Hematopoietic multipotent progenitor cell treated with erythropoietin and hydrocortisone succinate and interleukin-3 and kit ligand, for 17 days (in vitro differentiated cells): Measurements from ENCODE around the gene RAB9A.
"Not testable (repeated sequence)": the region's sequence is repeated elsewhere in the genome, so short reads cannot be mapped to it uniquely, and the experiment has no call there.

Source experiments
- DNase-seq: peaks from one replicate; pipeline ENCODE4 v3.0.0-alpha.2; 2015; ENCODE audit warnings: low spot score

Gene RAB9A

DNA sequence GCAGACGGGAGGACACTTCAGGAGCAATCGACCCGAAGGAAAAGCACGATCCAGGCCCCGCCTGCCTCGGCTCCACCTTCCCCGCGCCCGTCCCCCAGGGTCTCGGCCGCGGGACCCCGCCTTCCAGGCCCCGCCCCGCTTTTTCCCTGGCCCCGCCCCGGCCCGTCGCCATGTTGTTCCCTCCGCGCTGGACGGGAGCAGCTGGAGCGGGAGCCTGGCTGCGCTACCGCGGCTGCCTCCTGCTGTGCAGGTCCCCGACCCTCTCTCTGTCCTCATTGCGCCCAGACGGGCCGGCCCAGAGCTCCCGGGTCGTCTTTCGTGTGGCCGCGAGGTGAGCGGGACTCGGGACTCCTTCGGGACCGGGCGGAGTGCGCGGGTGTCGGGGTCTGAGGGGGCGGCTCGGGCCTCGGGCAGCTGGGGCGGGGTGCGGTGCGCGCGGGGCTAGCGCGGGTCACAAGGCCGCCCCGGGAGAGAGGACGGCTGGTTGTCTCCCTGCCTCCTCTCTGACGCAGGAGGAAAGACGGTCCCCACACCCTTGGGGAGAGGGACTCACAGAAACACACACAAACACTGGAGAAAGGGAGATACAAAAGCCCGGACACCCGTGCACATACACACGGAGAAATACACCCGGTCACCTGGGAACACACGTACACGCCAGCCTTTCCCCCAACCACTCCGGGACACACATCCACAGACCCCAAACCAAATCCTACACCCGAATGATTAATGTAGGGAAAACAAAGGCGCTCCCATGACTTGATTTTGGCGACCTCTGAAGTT, at the start of gene RAB9A:
Gene RAB9A (plus strand): TSS at position 171 of the 783 bp plus-strand sequence. CDS start 19,619 bp downstream, outside the sequence.
- DNase-seq, result peak; percentile 80

DNA sequence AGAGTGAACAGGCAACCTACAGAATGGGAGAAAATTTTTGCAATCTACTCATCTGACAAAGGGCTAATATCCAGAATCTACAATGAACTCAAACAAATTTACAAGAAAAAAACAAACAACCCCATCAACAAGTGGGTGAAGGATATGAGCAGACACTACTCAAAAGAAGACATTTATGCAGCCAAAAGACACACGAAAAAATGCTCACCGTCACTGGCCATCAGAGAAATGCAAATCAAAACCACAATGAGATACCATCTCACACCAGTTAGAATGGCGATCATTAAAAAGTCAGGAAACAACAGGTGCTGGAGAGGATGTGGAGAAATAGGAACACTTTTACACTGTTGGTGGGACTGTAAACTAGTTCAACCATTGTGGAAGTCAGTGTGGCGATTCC, 47.2 kb upstream of the RAB9A start:
- DNase-seq, result not testable (repeated sequence)

DNA sequence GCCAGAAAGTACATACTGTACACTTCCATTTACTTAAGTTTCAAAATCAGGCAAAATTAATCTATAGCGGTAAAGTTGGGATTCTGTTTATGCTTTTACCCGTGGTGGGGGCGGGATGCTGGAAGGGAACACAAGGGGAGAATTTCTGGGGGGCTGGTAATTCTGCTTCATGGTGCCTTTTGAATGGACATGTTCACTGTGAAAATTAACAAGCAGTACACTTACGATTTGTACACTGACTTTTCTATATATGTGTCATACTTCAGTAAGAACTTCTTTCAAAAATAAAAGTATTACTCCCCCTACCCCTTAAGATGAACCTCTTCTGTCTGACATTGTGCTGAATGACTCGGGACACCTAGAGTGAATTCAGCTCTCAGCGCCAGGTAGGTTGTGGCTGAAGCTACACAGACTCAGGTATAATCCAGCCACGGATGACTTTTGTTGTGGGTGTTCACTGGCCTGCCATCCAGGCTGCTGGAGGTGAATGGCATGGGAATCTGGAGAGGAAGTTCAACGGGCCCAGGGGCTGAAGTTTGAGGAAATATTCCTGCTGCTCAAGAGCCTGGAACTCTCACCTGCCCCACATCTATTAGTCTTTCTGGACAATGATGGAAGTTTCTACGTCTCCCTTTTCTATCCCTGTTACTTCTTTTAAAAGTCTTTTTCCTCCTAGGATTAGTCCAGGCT, 43.3 kb upstream of the RAB9A start:
- DNase-seq, result no peak

DNA sequence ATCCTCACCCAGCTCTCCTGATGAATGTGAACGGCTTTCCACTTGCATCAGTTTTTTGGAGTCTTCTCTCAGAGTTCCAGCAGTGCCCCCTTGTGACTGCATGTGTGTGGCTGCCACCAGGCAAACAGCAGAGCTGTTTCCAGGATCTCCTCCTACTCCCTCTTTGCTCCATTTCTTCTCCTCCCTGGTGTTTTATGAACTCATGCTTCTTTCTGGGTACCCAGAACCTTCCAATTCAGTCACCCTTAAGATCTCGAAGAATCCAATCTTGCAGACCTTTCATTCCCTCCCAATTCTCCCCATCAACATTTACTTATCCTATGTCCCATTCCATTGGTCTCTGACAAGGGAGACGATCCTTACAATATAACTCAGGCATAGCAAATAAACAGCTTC, 42.8 kb upstream of the RAB9A start:
- DNase-seq, result peak; percentile 87

- DNase-seq, result peak; percentile 97
Measured at GRCh38 chrX:13647709-13648212, 41.2 kb upstream of the RAB9A start.

GRCh38 chrX:13648336-13648735, 40.6 kb upstream of the RAB9A start:
- peak; percentile 59 for DNase-seq

DNA sequence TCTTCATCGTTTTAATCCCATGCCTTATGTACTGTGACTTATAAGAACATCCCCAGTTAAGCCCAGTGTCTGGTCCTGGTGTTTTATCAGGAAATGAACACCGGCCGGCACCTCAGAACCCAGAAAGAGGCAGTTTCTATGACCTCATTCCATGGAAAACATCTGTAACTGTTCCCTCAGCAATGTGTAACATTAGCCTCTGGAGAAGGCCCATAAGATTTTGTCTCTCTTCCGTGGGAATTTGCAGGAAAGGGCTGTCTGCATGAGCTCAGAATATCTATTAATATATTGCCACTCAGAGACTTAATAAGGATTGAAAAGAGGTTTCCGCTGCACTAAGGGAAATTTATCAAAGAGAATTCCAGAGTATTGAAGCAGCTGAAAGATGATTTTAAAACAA, 39.1 kb upstream of the RAB9A start:
- DNase-seq, result no peak

DNA sequence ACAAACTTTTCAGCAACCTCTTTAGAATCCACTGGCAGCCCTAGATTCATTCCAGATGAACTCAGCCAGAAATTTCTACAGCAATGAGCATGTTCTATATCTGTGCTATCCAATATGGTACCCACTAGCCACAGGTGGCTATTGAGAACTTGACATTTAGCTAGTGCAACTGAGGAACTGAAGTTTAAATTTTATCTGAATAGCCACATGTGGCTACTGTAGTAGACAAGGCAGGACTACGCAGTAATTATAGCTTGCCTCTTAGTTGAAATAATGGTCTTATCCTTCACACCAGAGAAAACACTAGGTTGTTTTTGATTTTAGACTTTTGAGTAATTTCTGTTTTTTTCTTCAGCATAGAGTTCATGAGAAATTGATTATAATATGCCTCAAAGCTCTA, 38.6 kb upstream of the RAB9A start:
- DNase-seq, result peak; percentile 31

DNA sequence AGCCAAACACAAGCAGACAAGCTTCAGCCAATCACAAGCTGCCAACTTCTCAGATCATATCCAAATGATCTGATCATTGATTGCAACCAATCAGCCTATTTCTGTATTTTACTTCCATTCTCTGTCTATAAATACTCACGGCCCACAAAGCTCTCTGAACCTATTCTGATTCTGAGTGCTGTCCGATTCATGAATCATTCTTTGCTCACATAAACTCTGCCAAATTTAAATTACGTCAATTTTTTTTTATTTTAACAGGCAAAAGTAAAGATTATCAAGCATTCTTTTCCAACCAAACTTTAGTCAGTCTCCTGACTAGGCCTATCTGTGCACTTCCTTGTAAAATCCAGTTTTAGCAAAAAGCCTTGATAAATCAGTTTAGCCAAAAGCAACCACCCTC, 37.8 kb upstream of the RAB9A start:
- DNase-seq, result no peak

DNA sequence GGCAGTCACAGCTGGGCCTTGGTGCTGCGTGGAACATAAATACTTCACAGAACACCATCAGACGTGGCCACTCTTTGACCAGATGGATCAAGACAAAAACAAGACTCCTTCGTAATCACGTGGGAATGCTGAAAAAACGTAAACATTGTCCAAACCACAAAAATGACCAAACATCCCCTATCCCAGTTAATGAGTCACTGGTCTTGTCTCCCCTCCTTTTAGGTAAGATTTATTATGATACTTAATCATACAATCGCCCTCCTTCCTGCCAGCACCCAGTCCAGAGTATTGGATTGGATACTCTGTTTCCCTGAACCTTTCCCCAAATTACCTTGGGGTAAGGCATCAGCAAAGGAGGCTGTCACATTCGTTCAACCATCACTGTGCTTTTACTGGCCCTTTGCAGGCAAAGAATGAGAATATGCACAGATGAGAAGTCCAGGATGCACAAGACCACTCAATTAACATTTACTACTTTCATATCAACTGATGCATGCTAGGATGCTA, 36.6 kb upstream of the RAB9A start:
- DNase-seq, result peak; percentile 70

- peak; percentile 96 for DNase-seq
Measured at GRCh38 chrX:13652850-13653693, 35.9 kb upstream of the RAB9A start, which contains the start of gene TCEANC. Gene TCEANC, plus strand, starts transcription at chrX:13653141. Its CDS starts 9,368 bp downstream, at chrX:13662509.

GRCh38 chrX:13654116-13654515, 34.8 kb upstream of the RAB9A start:
- peak; percentile 87 for DNase-seq

- DNase-seq, result peak; percentile 57
Measured at GRCh38 chrX:13655674-13656073, 33.3 kb upstream of the RAB9A start.

GRCh38 chrX:13658602-13659001, 30.3 kb upstream of the RAB9A start:
- DNase-seq, result peak; percentile 87

DNA sequence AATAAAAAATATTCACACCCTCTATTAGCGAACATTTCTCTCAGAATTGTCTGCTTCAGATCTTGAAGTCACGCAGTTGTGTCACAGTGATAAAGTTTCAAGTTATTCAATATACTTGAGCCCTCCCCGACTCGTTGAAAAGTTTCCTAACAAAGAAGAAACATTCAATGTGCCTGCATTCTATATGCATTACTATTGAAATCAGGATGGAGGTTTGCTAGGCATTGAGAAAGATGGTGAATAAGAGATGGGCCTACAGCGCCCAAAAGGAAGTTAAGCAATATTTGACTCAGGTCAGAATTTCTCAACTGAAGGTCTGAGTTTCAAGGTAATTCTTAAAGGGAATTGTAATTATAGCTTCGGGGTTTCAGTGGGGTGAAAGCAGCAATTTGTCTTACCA, 29.9 kb upstream of the RAB9A start:
- DNase-seq, result no peak

- DNase-seq, result no peak
Measured at GRCh38 chrX:13661735-13662288, 27.1 kb upstream of the RAB9A start.

- DNase-seq, result no peak
Measured at GRCh38 chrX:13662355-13662791, 26.6 kb upstream of the RAB9A start.

- no peak for DNase-seq
Measured at GRCh38 chrX:13664020-13664419, 24.9 kb upstream of the RAB9A start.

- DNase-seq, result no peak
Measured at GRCh38 chrX:13666836-13667235, 22.1 kb upstream of the RAB9A start.

DNA sequence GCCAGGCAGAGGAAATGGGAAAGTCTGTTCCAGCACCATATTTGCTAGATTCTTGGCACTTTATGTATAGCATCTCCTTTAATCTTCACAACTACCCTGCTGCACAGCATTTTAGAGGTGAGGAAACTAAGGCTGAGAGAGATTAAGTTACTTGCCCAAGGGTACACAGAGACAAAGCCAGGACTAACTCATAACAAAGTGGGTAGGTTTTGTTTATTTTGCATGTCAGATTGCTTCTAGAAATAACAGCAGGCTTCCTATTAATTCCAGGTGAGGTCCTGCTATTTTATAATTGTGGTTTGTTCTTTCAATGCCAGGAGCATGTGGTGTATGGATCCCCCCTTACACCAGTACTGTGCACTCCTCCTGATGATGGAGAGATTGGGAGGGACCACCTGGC, 21.0 kb upstream of the RAB9A start:
- DNase-seq, result no peak

GRCh38 chrX:13669246-13669737, 19.6 kb upstream of the RAB9A start:
- DNase-seq, result peak; percentile 80
